Neural cell (in vitro differentiated cells): ENCODE results near the gene ALKBH6.

ENCODE experiments used
- CTCF ChIP-seq: fragments of 450-650 bp; IDR thresholded peaks from 2 replicates; pipeline ENCODE4 v1.5.1; 2014; ENCODE audit warnings: antibody characterized with exemption, mild to moderate bottlenecking, moderate library complexity; ENCODE audit not compliant: poor library complexity, severe bottlenecking
- EP300 ChIP-seq: fragments of 450-650 bp; conservative IDR thresholded peaks from 2 replicates; pipeline ENCODE4 v1.6.1; 2014; ENCODE audit warnings: antibody characterized with exemption, mild to moderate bottlenecking, moderate library complexity; ENCODE audit not compliant: poor library complexity, severe bottlenecking
- EZH2 ChIP-seq: fragments of 200-600, 300-800 bp; shearing (Covaris generic), sonication (generic); IDR thresholded peaks from 2 replicates; pipeline ENCODE4 v1.6.1; 2014; ENCODE audit warnings: antibody characterized with exemption, low read length, borderline replicate concordance, mild to moderate bottlenecking; ENCODE audit not compliant: insufficient read depth, poor library complexity, severe bottlenecking
- POLR2AphosphoS5 ChIP-seq: IDR thresholded peaks from 2 replicates; pipeline ENCODE4 v1.6.1; 2012
- RAD21 ChIP-seq: fragments of 450-650 bp; conservative IDR thresholded peaks from 2 replicates; pipeline ENCODE4 v1.6.1; 2014; ENCODE audit warnings: antibody characterized with exemption, mild to moderate bottlenecking, moderate library complexity
- SMC3 ChIP-seq: fragments of 450-650 bp; conservative IDR thresholded peaks from 2 replicates; pipeline ENCODE4 v1.6.1; 2014; ENCODE audit warnings: antibody characterized with exemption, mild to moderate bottlenecking, moderate library complexity; ENCODE audit not compliant: poor library complexity
- TAF1 ChIP-seq: IDR thresholded peaks from 2 replicates; pipeline ENCODE4 v1.6.1; 2012; ENCODE audit warnings: low read depth
- TF ChIP-seq, protein P1 (sequence below): IDR thresholded peaks from 2 replicates; pipeline ENCODE4 v1.6.1; 2012; ENCODE audit warnings: borderline replicate concordance

GRCh38 chr19:36026091-36026876 lies 12.3 kb upstream of the ALKBH6 start:
- no peak for TF ChIP-seq CTCF
- TF ChIP-seq EZH2: no peak
- no peak for TF ChIP-seq POLR2AphosphoS5
- TF ChIP-seq, protein P1, sequence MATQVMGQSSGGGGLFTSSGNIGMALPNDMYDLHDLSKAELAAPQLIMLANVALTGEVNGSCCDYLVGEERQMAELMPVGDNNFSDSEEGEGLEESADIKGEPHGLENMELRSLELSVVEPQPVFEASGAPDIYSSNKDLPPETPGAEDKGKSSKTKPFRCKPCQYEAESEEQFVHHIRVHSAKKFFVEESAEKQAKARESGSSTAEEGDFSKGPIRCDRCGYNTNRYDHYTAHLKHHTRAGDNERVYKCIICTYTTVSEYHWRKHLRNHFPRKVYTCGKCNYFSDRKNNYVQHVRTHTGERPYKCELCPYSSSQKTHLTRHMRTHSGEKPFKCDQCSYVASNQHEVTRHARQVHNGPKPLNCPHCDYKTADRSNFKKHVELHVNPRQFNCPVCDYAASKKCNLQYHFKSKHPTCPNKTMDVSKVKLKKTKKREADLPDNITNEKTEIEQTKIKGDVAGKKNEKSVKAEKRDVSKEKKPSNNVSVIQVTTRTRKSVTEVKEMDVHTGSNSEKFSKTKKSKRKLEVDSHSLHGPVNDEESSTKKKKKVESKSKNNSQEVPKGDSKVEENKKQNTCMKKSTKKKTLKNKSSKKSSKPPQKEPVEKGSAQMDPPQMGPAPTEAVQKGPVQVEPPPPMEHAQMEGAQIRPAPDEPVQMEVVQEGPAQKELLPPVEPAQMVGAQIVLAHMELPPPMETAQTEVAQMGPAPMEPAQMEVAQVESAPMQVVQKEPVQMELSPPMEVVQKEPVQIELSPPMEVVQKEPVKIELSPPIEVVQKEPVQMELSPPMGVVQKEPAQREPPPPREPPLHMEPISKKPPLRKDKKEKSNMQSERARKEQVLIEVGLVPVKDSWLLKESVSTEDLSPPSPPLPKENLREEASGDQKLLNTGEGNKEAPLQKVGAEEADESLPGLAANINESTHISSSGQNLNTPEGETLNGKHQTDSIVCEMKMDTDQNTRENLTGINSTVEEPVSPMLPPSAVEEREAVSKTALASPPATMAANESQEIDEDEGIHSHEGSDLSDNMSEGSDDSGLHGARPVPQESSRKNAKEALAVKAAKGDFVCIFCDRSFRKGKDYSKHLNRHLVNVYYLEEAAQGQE: no peak
- no peak for TF ChIP-seq SMC3
- TF ChIP-seq EP300: no peak
- TF ChIP-seq TAF1: no peak
- TF ChIP-seq RAD21: no peak
